K562 (cell line): ENCODE results near the gene KLC3. TPM values are rescaled to one million over a fixed set of nuclear protein-coding genes. Genes with fewer than 3 reads are reported as not detected.

Source experiments
- BRD9 ChIP-seq: fragments of 450-650 bp; IDR thresholded peaks from 2 replicates; pipeline ENCODE4 v1.6.1; 2018; ENCODE audit warnings: low read depth; ENCODE audit not compliant: partially characterized antibody
- CBFA2T3 ChIP-seq: fragments of 450-650 bp; IDR thresholded peaks from 2 replicates; pipeline ENCODE4 v1.6.1; 2017
- CC2D1A ChIP-seq: fragments of 450-650 bp; IDR thresholded peaks from 2 replicates; pipeline ENCODE4 v1.6.1; 2017; ENCODE audit warnings: mild to moderate bottlenecking
- CXXC5 ChIP-seq: fragments of 250-450 bp; sonication (Bioruptor Pico); IDR thresholded peaks from 2 replicates; pipeline ENCODE4 v1.8.0; 2022; ENCODE audit warnings: inconsistent platforms, mild to moderate bottlenecking, moderate library complexity
- KDM2B ChIP-seq: fragments of 250-450 bp; sonication (Bioruptor Pico); IDR thresholded peaks from 2 replicates; pipeline ENCODE4 v1.8.0; 2021; ENCODE audit warnings: mild to moderate bottlenecking, moderate library complexity
- NR2C2 ChIP-seq, 2 experiments: fragments of 200-800 bp in 1 of 2; sonication (Bioruptor generic) in 1 of 2; sonication (generic) in 1 of 2; formaldehyde crosslinking in 1 of 2; IDR thresholded peaks; 2 replicates each; pipeline versions ENCODE4 v1.6.1 to v1.8.0; 2016 to 2022; ENCODE audit warnings: mild to moderate bottlenecking in 1 of 2, missing compliant biosample characterization in 1 of 2, missing genetic modification characterization in 1 of 2, missing genetic modification reagents in 1 of 2
- PHF8 ChIP-seq: fragments of 200-600 bp; sonication (generic); IDR thresholded peaks from 2 replicates; pipeline ENCODE4 v1.6.1; 2012; ENCODE audit warnings: mixed run types, mild to moderate bottlenecking, inconsistent platforms, low read length, moderate library complexity, borderline replicate concordance
- ZNF121 ChIP-seq: sonication (generic); formaldehyde crosslinking; conservative IDR thresholded peaks from 2 replicates; pipeline ENCODE4 v1.8.0; 2022; ENCODE audit warnings: missing genetic modification reagents
- polyA plus RNA-seq, 8 experiments: library from polyadenylated mRNA; depleted of rRNA in 4 of 8; stranded (reverse) in 5 of 8; unstranded in 3 of 8; fragments of >200 nt; fragmentation: Nextera tagmentation in 2 of 8; fragmentation: Illumina TruSeq in 1 of 8; extraction: Ambion mirVana in 2 of 8; extraction: Trizol in 1 of 8; gene quantifications; 2 replicates each; pipeline versions ENCODE4 v1.2.1 to v1.2.3, GENCODE V29; 2011 to 2014; ENCODE audit warnings: inconsistent platforms in 1 of 8, missing spikeins in 1 of 8
- total RNA-seq, 7 experiments: library from RNA; depleted of rRNA in 6 of 7; stranded (reverse); fragments of >200 nt in 6 of 7; fragmentation: Illumina TruSeq in 2 of 7; extraction: Trizol in 2 of 7; gene quantifications; 2 replicates each; pipeline versions ENCODE4 v1.2.1 to v1.2.3, GENCODE V29; 2011 to 2021; ENCODE audit warnings: low replicate concordance in 1 of 7
- TF ChIP-seq, protein P1 (sequence below): fragments of 450-650 bp; IDR thresholded peaks from 2 replicates; pipeline ENCODE4 v1.6.1; 2018; ENCODE audit not compliant: partially characterized antibody
- TF ChIP-seq, protein P2 (sequence below), 2 experiments: fragments of 450-650 bp in 1 of 2; sonication (generic) in 1 of 2; formaldehyde crosslinking in 1 of 2; IDR thresholded peaks; 2 replicates each; pipeline versions ENCODE4 v1.7.1 to v1.9.0; 2016 to 2022; ENCODE audit warnings: inconsistent platforms in 1 of 2, mild to moderate bottlenecking in 1 of 2, missing genetic modification reagents in 1 of 2
- TF ChIP-seq, protein P3 (sequence below), 2 experiments: fragments of 450-650 bp; IDR thresholded peaks; 2 replicates each; pipeline ENCODE4 v1.6.1; 2016

Gene KLC3
- total and polyA plus RNA-seq, 9 of the 15 experiments (the other 6 are each of a cell fraction or from before 2014, with no cell fraction given): 0.03 to 1.2 (median 0.59) TPM; not detected in 3

DNA sequence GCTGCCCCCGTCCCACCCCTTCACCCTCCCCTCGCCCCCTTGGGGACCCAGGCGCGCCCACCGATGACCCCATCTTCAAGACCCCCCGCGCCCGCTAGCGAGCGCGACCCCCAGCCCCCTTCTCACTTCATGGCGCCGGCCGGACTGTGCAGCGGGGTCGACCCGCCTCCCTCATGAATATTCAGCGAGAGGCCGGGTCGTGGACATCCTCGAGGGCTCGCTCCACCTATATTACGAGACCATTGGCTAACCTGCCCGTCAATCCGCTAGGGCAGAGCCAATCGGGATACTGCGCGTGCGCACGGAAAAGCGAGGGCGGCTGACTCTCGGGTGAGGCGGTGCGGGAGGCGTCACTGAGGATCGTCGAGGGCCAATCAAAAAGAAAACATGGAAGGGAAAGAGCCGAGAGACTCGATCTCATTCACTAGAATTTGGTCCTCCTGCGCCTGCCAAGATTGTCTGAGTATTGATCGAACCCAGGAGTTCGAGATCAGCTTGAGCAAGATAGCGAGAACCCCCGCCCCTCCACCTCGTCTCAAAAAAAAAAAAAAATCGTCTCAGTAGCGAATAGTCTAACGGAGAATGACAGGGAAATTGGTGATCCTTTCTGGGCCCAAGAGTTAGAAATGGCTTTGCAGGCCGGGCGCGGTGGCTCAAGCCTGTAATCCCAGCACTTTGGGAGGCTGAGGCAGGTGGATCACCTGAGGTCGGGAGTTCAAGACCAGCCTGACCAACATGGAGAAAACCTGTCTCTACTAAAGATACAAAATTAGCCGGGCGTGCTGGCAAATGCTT, 30.1 kb downstream of the KLC3 start, which contains the start of gene ERCC2 (continued):
- TF ChIP-seq, protein P1, sequence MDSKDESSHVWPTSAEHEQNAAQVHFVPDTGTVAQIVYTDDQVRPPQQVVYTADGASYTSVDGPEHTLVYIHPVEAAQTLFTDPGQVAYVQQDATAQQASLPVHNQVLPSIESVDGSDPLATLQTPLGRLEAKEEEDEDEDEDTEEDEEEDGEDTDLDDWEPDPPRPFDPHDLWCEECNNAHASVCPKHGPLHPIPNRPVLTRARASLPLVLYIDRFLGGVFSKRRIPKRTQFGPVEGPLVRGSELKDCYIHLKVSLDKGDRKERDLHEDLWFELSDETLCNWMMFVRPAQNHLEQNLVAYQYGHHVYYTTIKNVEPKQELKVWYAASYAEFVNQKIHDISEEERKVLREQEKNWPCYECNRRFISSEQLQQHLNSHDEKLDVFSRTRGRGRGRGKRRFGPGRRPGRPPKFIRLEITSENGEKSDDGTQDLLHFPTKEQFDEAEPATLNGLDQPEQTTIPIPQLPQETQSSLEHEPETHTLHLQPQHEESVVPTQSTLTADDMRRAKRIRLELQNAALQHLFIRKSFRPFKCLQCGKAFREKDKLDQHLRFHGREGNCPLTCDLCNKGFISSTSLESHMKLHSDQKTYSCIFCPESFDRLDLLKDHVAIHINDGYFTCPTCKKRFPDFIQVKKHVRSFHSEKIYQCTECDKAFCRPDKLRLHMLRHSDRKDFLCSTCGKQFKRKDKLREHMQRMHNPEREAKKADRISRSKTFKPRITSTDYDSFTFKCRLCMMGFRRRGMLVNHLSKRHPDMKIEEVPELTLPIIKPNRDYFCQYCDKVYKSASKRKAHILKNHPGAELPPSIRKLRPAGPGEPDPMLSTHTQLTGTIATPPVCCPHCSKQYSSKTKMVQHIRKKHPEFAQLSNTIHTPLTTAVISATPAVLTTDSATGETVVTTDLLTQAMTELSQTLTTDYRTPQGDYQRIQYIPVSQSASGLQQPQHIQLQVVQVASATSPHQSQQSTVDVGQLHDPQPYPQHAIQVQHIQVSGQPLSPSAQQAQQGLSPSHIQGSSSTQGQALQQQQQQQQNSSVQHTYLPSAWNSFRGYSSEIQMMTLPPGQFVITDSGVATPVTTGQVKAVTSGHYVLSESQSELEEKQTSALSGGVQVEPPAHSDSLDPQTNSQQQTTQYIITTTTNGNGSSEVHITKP: peak; percentile 3
- TF ChIP-seq CBFA2T3 (0 out of 2 replicates have a peak, but pooled peaks have one; percentile 18), NR2C2 (CRISPR knock-in tag; IDR thresholded peaks at IDR 0.05) (no peak), NR2C2 (tag; IDR thresholded peaks at IDR 0.05) (peak; percentile 34; the same call in 1 of the 2 replicates), KDM2B (CRISPR knock-in tag) (no peak), BRD9 (peak; percentile 51), CXXC5 (peak; percentile 61), CC2D1A (peak; percentile 57; the same call in 1 of the 2 replicates), ZNF121 (CRISPR knock-in tag) (no peak), PHF8 (peak; percentile 73)
- TF ChIP-seq, protein P2, sequence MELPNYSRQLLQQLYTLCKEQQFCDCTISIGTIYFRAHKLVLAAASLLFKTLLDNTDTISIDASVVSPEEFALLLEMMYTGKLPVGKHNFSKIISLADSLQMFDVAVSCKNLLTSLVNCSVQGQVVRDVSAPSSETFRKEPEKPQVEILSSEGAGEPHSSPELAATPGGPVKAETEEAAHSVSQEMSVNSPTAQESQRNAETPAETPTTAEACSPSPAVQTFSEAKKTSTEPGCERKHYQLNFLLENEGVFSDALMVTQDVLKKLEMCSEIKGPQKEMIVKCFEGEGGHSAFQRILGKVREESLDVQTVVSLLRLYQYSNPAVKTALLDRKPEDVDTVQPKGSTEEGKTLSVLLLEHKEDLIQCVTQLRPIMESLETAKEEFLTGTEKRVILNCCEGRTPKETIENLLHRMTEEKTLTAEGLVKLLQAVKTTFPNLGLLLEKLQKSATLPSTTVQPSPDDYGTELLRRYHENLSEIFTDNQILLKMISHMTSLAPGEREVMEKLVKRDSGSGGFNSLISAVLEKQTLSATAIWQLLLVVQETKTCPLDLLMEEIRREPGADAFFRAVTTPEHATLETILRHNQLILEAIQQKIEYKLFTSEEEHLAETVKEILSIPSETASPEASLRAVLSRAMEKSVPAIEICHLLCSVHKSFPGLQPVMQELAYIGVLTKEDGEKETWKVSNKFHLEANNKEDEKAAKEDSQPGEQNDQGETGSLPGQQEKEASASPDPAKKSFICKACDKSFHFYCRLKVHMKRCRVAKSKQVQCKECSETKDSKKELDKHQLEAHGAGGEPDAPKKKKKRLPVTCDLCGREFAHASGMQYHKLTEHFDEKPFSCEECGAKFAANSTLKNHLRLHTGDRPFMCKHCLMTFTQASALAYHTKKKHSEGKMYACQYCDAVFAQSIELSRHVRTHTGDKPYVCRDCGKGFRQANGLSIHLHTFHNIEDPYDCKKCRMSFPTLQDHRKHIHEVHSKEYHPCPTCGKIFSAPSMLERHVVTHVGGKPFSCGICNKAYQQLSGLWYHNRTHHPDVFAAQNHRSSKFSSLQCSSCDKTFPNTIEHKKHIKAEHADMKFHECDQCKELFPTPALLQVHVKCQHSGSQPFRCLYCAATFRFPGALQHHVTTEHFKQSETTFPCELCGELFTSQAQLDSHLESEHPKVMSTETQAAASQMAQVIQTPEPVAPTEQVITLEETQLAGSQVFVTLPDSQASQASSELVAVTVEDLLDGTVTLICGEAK (IDR thresholded peaks at IDR 0.05): peak; percentile 50
- TF ChIP-seq, protein P2 (CRISPR knock-in tag; IDR thresholded peaks at IDR 0.05): no peak
- TF ChIP-seq, protein P3, sequence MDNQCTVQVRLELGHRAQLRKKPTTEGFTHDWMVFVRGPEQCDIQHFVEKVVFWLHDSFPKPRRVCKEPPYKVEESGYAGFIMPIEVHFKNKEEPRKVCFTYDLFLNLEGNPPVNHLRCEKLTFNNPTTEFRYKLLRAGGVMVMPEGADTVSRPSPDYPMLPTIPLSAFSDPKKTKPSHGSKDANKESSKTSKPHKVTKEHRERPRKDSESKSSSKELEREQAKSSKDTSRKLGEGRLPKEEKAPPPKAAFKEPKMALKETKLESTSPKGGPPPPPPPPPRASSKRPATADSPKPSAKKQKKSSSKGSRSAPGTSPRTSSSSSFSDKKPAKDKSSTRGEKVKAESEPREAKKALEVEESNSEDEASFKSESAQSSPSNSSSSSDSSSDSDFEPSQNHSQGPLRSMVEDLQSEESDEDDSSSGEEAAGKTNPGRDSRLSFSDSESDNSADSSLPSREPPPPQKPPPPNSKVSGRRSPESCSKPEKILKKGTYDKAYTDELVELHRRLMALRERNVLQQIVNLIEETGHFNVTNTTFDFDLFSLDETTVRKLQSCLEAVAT (IDR thresholded peaks at IDR 0.05): peak in 1 of 2 experiments; percentile 95; a peak in 3 of 4 replicates
